COR-L47 (cell line): ENCODE measurements around the gene GNB5.
"Not testable (repeated sequence)": the region's sequence is repeated elsewhere in the genome, so short reads cannot be mapped to it uniquely, and the experiment has no call there.

Source experiments
- DNase-seq: peaks from one replicate; lab custom pipeline; 2025; lab: John Stamatoyannopoulos, UW

GNB5 gene

DNA sequence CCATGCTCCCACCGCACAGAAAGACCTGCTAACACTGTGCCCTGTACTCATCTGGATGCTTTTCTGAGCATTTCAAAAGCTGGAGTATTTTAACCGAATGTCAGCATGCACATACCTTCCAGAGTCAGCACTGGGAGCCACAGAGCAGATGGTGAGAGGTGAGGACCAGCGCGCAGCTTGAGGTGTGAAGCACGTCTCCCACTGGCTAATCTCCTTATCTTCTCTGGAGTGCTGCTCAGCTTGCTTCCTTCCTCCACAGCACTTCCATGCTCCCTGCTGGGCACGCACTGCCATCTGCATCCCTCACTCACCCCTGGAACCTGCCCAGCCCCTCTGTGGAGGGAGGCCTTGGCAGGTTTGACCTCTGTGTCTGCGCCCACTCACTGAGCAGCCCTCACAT, at the start of gene GNB5:
TSS of gene GNB5 (minus strand) at position 186 of the 400 bp plus-strand sequence. CDS start 6,716 bp downstream, outside the sequence.
- no peak for DNase-seq

DNA sequence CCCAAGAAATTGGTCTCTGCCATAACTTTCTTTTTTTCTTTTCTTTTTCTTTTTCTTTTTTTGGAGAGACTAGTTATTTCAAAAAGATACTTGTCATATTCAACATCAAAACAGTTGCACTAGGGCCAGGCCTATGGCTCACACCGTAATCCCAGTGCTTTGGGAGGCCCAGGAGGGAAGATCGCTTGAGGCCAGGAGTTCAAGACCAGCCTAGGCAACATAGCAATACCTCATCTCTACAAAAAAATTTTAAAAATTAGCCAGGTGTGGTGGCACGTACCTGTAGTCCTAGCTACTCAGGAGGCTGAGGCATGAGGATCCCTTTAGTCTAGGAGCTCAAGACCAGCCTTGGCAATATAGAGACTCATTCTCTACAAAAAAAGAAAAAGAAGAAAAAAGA, 49.0 kb upstream of the GNB5 start:
- no peak for DNase-seq

DNA sequence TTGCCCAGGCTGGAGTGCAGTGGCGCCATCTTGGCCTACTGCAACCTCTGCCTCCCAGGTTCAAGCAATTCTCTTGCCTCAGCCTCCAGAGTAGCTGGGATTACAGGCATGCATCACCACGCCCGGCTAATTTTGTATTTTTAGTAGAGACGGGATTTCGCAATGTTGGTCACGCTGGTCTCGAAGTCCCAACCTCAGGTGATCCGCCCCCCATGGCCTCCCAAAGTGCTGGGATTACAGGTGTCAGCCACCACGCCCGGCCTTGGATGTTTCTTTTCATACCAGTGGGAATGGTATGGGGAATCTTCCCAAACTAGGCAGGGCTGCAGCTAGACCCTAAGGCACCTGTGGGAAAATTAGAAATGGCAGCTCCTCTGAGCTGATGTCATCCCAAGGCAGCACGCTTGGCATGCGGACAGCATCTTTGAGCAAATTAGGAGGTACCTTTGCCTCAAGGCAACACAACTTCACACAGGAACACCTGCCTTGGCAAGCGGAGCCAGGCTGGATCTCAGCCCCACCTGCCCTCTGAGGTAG, 47.9 kb upstream of the GNB5 start:
- DNase-seq = not testable (repeated sequence)

DNA sequence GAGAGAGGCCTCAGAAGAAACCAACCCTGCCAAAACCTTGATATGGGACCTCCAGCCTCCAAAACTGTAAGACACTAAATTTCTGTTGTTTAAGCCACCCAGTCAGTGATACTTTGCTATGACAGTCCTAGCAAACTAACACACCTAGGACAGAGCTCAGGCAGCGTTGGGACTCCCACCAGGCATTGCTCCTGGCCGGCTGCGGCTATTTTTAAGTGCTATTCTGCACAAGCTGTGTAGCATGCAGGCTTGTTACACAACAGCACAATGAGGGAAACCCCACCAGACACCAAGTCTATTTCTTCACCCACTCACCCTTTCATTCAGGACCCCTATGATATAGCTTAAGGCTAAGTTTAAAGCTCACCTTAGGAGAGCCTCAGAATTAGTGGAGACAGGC, 47.0 kb upstream of the GNB5 start:
- DNase-seq = no peak

DNA sequence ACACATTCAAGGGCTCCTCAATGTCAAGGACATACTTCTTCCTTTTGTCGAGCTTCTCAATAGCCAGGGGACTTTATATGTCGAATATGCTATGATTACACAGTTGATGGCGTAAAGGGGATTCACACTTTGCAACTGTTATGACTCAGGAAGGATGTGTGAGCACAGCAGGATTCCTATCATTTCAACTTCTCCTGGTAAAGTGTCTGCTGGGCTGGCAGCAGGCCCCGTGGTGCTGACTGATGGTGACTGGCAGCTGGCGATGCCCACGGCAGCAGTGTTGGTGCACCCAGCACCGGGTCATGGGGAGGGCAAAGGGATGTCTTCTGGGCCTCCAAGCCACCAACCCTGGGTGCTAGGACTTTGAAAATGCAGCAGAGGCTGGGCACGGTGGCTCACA, 44.8 kb upstream of the GNB5 start:
- DNase-seq = no peak

DNA sequence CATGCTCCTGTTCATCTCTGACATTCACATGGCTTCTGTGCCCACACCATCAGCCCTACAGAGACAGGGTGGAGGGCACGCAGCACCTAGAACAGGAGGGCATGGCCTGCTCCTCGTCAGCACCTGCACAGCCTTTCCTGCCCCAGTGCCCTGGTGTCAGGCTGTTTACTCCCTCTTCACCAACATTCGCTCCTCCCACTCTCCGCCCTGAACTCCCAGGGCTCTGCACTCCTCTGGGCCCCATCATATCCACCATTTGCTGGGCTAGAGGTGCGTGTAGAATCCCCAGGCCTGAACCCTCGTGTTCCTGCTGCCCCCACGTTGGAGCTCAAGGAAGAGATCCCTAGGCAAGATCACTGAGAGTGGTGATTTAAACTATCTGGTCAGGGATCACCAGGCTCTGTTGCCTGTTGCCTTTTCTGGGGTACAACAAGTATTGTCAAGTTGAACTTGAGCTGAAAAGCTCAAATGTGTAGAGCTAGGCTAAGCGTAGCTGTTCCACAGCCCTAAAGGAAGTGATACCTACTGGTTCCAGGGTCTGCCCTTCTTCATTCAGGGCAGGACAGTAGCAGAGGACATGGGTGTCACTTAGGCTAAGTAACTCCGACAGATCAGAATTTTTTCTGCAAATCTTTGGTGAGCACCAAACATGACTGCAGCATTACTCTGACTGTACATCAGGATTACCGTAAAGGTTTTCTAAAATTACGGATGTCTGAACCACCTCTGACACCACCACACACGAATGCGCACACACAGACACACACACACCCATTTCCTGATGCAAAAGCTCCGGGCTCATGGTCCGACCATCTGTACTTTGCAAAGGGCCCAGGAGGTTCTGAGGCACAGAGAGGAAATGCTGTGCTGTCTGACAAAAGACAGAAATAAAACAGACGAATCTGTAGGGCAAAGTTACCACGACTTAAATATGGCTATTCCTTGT, 43.7 kb upstream of the GNB5 start:
- DNase-seq = no peak

DNA sequence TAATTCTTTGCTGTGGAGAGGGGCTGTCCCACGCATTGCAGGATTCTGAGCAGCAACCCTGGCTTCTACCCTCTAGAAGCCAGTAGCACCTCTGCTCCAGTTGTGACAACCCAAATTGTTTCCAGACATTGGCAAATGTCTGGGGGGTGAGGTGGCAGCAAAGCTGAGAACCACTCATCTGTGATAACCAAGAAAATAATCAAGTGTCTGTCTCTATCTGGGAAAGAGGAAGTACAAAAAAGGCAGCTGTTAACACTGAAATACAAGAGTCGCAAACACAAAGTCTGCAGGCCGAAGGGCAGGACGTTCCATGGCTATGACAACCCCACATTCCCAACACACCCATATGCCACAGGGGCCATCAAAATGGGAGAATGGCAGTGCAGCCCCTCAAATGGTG, 42.2 kb upstream of the GNB5 start:
- no peak for DNase-seq

DNA sequence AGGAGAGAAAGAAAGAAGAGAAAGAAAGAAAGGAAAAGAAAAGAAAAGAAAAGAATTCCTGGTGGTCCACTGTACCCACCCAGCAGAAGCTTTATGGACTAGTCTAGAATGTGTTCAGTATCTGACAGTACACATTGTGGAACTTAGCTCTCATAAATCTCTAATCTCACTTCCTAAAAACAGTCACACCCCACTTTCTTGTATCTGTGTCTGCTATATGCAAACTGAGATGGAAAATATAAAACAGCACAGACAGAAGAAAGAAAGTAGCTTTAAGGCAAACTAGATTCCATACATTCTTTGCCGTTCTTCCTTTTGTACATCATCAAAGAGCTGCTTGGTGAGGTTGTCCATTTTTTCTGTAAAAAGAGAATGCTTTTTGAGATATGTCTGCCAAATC, 41.1 kb upstream of the GNB5 start:
- DNase-seq = no peak

DNA sequence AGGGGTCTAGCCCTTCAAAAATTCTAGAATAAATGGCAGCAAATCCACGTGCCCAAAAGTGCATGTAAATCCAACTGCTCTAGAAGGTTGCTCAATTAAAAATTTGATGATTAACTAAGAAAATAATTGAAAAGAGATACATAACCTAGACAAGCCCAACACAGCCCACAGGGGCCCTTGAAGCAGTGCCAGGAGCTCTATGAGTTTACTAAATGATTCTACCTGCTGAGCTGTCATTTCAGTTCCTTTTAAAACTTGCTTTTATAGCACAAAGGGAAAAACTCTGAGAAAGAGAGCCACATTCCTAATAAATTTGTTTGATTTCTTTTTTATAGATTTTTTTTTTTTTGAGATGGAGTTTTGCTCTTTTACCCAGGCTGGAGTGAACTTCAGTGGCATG, 38.9 kb upstream of the GNB5 start:
- no peak for DNase-seq

DNA sequence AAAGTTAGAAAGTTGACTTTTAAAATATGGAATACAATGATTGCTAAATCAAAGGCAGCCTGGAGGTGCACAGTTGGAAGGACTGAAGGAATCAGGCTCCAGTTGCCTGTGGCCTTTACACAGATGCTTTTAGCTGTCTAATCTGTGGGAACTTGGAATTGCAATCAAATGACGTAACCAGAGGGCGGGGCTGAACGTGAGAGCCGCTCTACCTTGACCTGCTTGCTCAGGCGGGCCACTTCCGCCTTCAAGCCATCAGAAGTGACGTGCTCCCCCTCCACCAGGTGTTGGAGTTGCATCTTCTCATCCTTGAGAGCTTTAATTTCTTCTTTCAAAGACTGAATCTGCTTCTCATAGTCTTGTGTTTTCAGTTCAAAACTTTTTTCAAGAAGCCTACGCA, 37.7 kb upstream of the GNB5 start:
- DNase-seq = no peak

DNA sequence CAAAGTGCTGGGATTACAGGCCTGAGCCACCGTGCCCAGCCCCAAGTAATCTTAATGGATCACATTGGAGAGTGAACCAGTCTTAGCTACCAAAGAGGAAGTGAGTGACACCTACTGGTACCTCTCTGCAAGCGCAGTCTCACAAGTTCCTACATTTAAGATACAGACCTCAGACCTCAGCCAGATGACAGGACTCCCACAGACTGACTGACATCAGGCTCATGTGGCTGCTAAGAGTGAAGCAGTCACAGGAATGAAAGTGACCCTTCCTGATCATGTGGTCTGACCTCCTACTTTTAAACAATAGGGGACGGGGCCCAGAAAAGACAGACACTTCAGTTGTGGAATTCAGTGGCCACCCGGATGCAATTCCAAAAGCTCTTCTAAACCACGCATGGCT, 36.3 kb upstream of the GNB5 start:
- peak; percentile 46 for DNase-seq

DNA sequence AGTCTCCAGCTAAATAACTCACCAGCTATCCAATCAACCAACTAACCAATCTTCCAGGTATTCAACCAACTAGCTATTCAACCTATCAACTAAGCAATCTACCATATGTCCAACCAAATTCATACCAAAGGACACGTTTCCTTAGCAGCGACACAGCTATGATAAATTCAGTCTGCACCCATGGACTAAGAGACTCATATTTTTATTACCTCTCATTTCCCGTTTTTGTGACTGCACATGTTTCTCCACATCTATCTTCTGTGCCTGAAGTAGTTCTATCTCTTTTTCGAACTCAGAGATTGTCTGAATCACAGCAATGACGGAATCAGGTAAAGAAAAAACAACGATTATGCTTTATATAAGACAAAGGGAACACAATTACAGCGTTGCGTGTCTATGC, 34.0 kb upstream of the GNB5 start:
- no peak for DNase-seq

DNA sequence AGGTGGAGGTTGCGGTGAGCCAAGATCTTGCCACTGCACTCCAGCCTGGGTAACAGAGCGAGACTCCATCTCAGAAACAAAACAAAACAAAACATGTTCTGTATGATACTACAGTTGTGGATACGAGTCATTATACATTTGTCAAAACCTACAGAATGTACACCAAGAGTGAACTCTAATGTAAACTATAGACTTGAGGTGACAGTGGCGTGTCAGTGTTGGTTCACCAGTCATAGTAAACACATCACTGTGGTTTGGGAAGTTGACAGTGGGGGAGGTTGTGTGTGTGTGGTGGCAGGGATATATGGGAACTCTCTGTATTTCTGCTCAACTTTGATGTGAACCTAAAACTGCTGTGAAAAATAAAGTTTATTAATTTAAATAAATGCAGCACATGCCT, 33.0 kb upstream of the GNB5 start:
- DNase-seq = no peak

DNA sequence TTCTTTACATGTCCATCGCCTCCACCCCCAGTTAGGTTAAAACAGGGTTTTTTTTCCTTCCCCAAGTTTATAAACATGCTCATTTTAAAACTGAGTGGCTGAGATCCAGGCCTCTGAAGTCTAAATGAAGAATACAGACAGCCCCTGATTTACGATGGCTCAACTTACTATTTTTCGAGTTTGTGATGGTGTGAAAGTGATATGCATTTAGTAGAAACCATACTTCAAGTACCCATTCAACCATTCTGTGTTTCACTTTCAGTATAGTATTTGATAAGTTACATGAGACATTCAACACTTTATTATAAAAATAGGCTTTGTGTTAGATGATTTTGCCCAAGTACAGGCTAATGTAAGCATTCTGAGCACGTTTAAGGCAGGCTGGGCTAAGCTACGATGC, 30.5 kb upstream of the GNB5 start:
- DNase-seq = no peak

DNA sequence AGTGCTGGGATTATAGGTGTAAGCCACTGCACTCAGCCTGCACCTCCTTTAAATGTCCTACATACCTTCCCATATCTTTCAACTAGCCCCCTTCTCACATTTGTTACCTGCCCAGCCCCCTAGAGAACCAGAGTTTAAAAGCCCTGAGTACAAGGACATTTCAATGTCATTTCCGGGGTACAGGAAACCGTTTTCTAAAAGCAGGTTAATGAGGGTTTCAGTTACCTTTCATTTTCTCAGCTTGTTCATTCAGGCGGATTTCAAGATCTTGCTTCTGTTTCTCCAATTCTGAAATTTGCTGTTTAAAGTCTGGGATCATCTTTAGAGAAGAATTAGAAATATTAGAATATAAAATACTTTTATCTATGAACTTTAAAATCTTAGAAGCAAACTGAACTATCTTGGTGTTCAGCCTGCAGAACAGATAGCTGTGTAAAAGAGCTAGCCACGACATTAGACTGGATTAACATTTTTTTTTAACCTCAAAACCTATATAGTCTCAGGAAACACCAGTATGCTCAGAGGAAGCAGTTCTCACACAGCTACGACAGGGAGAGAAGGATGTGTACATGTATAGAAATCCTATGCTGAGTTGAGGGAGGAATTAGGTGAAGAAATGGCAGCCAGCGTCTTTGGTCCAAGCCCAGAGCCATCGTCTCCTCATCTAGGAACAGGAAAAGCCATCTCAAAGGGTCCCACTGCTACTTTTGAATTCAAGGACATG, 29.9 kb upstream of the GNB5 start:
- no peak for DNase-seq

DNA sequence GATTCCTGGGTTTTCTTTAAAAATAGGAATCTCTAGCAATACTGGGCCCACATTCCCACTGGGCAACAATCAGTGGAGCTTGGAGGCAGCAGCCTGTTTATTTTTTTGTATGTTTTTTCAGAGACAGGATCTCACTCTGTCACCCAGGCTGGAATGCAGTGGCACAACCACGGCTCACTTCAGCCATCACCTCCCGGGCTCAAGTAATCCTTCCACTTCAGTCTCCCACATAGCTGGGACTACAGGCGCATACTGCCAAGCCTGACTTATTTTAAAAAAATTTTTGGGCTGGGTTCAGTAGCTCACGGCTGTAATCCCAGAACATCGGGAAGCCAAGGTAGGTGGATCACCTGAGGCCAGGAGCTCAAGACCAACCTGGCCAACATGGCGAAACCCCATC, 29.1 kb upstream of the GNB5 start:
- no peak for DNase-seq

DNA sequence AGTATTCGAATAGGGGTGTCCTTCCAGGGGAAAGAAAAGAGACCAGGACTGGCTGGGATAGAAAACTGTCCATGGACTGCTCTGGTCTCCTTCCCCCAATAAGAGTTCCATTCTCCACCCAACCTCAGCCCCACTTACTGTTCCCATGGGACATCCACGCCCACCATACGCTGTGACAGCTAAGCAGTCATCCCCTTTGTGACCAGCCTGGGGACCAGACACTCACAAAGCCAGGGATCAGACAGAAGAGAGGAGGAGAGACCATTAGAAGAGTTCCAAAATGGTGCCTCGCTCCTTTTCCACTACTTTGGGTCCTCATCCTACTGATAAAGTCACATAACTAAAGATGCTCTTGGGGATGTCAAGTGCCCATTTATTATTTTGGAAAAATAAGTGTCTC, 27.6 kb upstream of the GNB5 start:
- DNase-seq = no peak

DNA sequence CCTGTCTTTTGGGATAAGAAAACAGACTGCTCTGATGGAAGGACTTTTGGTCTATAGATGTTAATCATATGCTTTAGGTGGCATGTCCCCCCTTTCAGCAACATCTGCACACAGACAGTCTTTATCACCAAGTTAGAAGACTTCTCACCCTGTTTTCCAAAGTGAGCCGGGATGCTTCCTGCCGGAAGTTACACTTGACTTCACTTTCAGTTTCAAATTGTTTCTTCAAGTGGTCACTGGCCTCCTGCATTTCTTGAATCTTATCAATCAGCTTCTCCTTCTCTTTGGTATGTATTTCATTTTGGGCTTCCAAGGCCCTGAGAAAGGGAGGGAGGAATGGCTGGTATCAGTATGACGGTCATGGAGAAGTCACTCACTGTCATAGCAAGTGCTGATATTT, 27.2 kb upstream of the GNB5 start:
- DNase-seq = no peak

DNA sequence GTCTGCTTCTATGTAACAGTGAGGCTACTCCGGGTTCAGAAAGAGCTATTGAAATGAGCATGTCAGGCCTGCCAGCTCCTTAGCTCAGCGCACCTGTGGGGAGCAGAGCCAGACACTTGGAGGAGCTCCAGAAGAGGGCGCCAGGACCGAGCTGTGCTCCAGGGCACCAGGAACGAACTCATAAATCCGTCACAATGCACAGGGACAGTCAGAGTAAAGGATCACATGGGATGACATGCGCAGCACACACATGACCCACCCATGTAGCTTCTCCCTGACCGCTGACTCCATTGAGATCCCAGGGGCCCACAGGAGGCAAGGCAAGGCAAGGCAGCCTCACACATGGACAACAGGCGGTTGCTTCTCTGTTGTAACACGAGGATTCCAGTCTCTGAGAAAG, 26.0 kb upstream of the GNB5 start:
- no peak for DNase-seq

DNA sequence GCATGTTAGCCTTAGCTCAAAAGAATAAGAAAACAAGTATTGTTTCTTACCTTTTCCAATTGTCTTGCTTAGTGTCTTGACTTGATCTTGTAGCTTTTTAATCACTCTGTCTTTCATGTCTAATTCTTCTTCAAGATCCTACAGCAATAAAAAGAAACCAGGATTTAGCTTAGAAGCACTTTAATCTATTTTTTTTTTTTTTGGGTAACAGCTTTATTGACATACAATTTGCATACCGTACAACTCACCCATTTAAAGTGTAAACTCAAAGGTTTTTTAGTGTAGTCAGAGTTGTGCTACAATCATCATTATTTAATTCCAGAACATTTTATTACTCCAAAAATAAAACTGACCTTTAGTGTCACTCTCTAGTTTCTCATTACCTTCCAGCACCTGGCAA, 23.4 kb upstream of the GNB5 start:
- no peak for DNase-seq

DNA sequence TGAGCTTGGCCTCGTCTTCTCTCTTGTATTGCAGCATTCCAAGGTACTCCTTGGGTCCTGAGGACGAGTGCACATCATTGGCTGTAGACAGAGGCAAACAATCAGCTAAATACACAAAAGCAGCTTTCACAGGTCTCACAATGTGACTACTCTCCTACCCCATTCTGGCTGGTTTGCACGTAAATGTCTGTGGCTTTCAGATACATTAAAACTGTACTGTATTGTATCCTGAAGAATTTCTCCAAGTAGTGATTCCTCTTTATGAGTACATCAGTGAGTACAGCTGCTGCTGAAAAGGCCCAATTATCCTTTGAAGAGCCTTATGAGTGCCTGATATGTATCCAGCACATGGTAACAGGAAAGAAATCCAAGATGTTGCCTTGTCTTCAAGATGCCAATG, 22.0 kb upstream of the GNB5 start:
- DNase-seq = no peak

DNA sequence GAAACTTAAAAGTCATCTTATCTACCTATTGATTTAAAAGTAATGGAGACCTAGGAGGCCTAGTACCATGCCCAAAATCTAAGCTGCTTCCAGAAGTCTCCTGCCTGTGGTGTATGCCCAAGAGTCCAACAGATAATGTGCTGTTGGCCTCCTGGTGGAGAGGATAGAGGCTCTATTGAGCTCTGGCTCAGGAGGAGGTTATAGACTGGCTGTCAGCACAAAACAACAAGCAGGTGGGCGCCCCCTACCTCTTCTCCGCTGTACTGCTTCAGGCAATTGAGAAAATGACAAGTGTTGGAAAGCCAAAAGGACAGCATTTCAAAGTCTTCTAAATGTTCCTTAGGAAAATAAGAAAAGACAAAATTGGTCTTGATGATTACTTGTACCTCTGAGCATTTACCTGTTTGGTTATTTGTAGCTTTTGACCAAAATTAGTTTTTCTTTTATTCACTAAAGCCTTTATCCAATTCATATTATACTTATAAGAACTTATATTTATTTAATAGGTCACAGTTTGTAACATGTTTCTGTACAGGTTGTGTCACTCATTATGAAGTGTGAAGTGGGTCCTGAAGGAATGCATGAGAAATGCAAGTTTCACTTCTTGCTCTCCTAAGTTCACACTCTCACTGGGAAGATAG, 17.2 kb upstream of the GNB5 start:
- peak; percentile 32 for DNase-seq

DNA sequence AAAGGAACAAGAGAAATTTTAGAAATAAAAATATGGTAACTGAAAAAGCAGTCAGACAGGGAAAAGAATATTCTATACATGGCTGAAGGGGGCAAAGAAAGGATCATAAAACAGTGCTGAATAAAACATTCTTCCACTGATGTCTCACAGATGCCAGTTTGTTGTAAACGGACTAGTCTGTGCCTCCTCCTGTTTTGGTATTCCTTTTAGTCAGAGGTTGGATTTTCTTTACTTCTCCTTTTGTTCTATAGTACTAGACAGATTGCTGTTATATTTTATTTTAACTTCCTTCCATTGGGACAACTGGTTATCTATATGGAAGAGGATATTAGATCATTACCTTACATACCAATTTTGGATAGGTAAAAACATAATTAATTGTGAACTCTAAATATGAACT, 16.0 kb upstream of the GNB5 start:
- no peak for DNase-seq
